Lower lobe of right lung (tissue), 2 donors: ENCODE data around the gene ATP2A2. TPM values are rescaled to one million over a fixed set of nuclear protein-coding genes. Genes with fewer than 3 reads are reported as not detected.
A peak's percentile ranks its signal among the peaks of the same experiment; 100 is the strongest.

Experiments
- ATAC-seq, 2 donors: fragments of 200-7000 bp; cut with Tn5 transposase; one replicate each; pipeline ENCODE4 v1.9.1; 2020 to 2022; ENCODE audit warnings: mild to moderate bottlenecking in 2 of 2, moderate library complexity in 2 of 2
- DNase-seq: peaks from one replicate; pipeline ENCODE4 v3.0.0-alpha.2; 2020
- H3K27ac ChIP-seq: fragments of 200-600 bp; one replicate; pipeline ENCODE4 v1.8.0; 2022
- H3K27me3 ChIP-seq: fragments of 200-600 bp; one replicate; pipeline ENCODE4 v1.8.0; 2022; ENCODE audit warnings: low read depth
- H3K36me3 ChIP-seq: fragments of 200-600 bp; one replicate; pipeline ENCODE4 v1.8.0; 2022; ENCODE audit warnings: mild to moderate bottlenecking
- H3K4me1 ChIP-seq: fragments of 200-600 bp; one replicate; pipeline ENCODE4 v1.8.0; 2022
- H3K4me3 ChIP-seq: fragments of 200-600 bp; one replicate; pipeline ENCODE4 v1.8.0; 2022; ENCODE audit warnings: mild to moderate bottlenecking
- H3K9me3 ChIP-seq: fragments of 200-600 bp; one replicate; pipeline ENCODE4 v1.8.0; 2022
- CTCF ChIP-seq: fragments of 200-600 bp; IDR thresholded peaks from one replicate; pipeline ENCODE4 v1.8.0; 2022; ENCODE audit warnings: antibody characterized with exemption, mild to moderate bottlenecking
- intact Hi-C: fragments of 100-400 bp; cut with DNase I; formaldehyde crosslinking; loops from one replicate; pipeline ENCODE4 v1.11.0; 2022
- total RNA-seq: library from RNA; stranded (reverse); fragmentation: NEBNext Ultra II Directional; extraction: Animal tissue kit (Norgen Biotek cat#: 25700); gene quantifications from one replicate; pipeline ENCODE4 v1.2.1, GENCODE V29; 2021
- donor health status: DM: no; HTN: yes; CAD: no; lungs with severe emphysema.

ATP2A2 gene
- total RNA-seq, 1 donor from 2014 or later, result 156 TPM

- no peak for TF ChIP-seq CTCF
- H3K27ac ChIP-seq, result no peak overlapping the region
- peaks cover under 1% of the 10 kb centered on the region for H3K36me3 ChIP-seq
- peaks cover 27% of the 10 kb centered on the region for H3K4me1 ChIP-seq
- intact Hi-C loops, result no loop called here
- no peak for DNase-seq
- no peak overlapping the region for H3K4me3 ChIP-seq
- ATAC-seq, result peak in 1 of 2 donors; percentile 35
- no peaks in the 10 kb centered on the region for H3K27me3 ChIP-seq
- no peaks in the 10 kb centered on the region for H3K9me3 ChIP-seq
Observed at GRCh38 chr12:110366321-110367142, 85.5 kb downstream of the ATP2A2 start.

- intact Hi-C loops, result no loop called here
- peaks cover 32% of the 10 kb centered on the region for H3K4me1 ChIP-seq
- no peak for TF ChIP-seq CTCF
- peaks cover 9% of the 10 kb centered on the region for H3K36me3 ChIP-seq
- H3K9me3 ChIP-seq, result no peaks in the 10 kb centered on the region
- H3K27ac ChIP-seq, result no peak overlapping the region
- ATAC-seq (no peak), DNase-seq (no peak)
- H3K4me3 ChIP-seq, result no peak overlapping the region
- no peaks in the 10 kb centered on the region for H3K27me3 ChIP-seq
Observed at GRCh38 chr12:110367181-110367864, 86.3 kb downstream of the ATP2A2 start.

- no peak for TF ChIP-seq CTCF
- H3K27ac ChIP-seq, result no peak overlapping the region
Observed at GRCh38 chr12:110369992-110370391, 88.9 kb downstream of the ATP2A2 start.

GRCh38 chr12:110370732-110371231 lies 89.7 kb downstream of the ATP2A2 start:
- intact Hi-C loops, result no loop called here
- no peak overlapping the region for H3K4me3 ChIP-seq
- H3K27me3 ChIP-seq, result no peaks in the 10 kb centered on the region
- no peak overlapping the region for H3K27ac ChIP-seq
- DNase-seq, result no peak
- peaks cover 31% of the 10 kb centered on the region for H3K4me1 ChIP-seq
- no peak for TF ChIP-seq CTCF
- H3K9me3 ChIP-seq, result no peaks in the 10 kb centered on the region
- ATAC-seq, result peak; percentile 63
- H3K36me3 ChIP-seq, result peaks cover 43% of the 10 kb centered on the region

More at GRCh38 chr12:110369992-110370391, 88.9 kb downstream of the ATP2A2 start:
- Histone ChIP-seq H3K27me3 (no peaks in the 10 kb centered on the region), H3K4me1 (peaks cover 36% of the 10 kb centered on the region), H3K36me3 (peaks cover 35% of the 10 kb centered on the region), H3K4me3 (no peak overlapping the region), H3K9me3 (no peaks in the 10 kb centered on the region)
- intact Hi-C loops, result no loop called here
- DNase-seq, result no peak
- no peak for ATAC-seq

GRCh38 chr12:110371408-110372055 lies 90.5 kb downstream of the ATP2A2 start:
- no peak for TF ChIP-seq CTCF
- intact Hi-C loops, result no loop called here
- Histone ChIP-seq H3K27ac (peak overlapping the region; percentile 44), H3K4me1 (peaks cover 24% of the 10 kb centered on the region), H3K4me3 (no peak overlapping the region), H3K9me3 (no peaks in the 10 kb centered on the region), H3K27me3 (no peaks in the 10 kb centered on the region), H3K36me3 (peaks cover 51% of the 10 kb centered on the region)
- DNase-seq, result peak; percentile 88
- ATAC-seq, result peak; percentile 91 to 96
